Forelimb muscle (tissue), 1 donor: ENCODE data around the gene AUNIP. TPM values are rescaled to one million over a fixed set of nuclear protein-coding genes. Genes with fewer than 3 reads are reported as not detected.

Source experiments
- DNase-seq: peaks from one replicate; pipeline ENCODE4 v3.0.0-alpha.2; 2013; ENCODE audit warnings: low read depth
- polyA plus RNA-seq: library from polyadenylated mRNA; unstranded; fragments of 120-200 nt; gene quantifications from one replicate; pipeline ENCODE4 v1.2.1, GENCODE V29; 2013; ENCODE audit not compliant: insufficient read length

AUNIP gene
- polyA plus RNA-seq, 1 donor = 0.71 TPM

DNA sequence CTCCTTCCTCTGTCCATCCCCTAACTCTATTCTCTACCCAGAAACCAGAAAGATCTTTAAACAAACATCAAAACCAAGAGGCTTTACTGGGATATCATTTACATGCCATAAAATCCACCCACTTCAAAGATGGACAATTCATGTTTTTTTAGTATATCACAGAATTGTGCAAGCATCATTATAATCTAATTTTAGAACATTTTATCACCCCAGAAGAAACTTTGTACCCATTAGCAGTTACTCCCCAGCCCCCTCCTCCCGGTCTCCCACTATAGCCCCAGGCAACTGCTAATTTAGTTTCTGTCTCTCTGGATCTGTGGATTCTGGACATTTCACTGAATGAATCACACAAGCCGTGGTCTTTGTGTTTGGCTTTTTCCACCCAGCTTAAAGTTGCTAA lies 64.0 kb downstream of the AUNIP start:
- DNase-seq = no peak

DNA sequence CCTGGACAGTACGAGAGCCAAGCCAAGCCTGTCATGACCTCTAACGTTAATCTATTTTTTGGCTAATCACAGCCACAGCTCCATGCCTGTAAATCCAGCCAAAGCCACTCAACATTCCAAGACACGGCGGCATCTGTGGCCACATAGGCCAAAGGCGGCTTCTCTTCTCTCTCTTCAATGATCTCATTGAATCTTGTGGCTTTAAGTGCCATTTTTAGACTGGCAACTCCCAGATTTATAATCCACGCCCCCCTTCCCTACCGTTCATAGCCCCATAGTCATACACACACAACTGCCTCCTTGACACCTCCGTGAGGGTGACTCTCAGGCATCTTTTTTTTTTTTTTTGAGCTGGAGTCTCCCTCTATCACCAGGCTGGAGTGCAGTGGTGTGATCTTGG lies 64.9 kb downstream of the AUNIP start:
- no peak for DNase-seq

DNA sequence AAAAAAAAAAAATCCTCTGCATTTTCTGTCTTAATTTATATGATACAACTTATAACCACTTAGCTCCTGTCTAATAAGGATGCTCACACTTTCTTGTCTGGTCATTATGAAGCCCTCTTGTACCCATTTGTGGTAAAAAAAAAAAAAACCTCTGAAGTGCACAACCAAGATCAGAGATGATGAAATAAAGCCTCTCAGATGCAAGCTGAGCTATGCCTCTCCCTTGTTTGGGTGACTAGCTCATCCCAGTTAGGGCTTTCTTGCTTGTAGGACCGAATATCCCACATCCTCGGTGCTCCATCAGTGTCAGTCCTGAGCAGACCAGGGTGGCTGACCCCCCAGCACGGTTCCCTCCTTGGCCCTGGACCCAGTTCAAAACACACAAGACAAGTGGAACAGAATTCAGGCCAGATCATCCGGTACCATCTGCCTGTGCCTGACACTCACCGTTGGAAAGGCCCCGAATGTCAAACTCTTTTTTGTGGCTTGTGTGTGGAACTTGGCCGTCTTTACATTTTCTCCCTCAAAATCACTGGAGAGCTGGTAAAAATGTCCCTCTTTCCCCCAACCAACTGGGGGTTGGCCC lies 65.6 kb downstream of the AUNIP start:
- no peak for DNase-seq

DNA sequence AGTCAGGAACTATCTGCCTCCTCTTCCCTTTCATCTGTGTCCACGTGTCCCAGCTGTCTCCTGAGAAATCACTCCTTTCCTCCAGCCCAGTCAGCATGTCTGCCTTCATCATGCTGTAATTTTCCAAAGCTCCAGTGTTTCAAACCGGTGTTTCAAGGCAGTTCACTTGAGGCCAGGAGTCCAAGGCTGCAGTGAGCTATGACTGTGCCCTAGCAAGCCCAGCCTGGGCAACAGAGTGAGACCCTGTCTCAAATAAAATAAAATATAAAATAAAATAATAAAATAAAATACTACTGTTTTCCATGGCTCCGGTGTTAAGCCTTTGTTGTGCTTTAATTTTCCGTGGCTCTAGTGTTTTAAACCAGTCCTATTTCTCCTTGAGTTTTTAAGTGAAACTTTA lies 67.1 kb downstream of the AUNIP start:
- DNase-seq = no peak

DNA sequence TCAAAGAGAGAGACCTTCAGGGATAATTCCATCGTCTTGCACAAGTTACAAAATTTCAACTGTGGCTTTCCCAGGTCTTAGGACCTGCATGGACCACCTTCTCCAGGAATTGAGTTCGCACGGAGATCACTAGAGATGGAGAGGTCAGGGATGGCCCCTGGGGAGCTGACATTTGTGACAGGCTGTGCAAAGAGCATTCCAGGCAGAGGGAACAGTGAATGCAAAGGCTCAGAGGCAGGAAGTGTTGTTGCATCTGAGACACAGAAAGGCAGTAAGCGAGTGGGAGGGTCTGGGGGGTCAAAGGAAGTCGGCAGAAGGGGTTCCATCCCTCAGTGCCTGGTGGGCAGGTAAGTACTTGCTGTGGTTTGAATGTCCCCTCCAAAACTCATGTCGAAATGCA lies 68.8 kb downstream of the AUNIP start:
- no peak for DNase-seq

DNA sequence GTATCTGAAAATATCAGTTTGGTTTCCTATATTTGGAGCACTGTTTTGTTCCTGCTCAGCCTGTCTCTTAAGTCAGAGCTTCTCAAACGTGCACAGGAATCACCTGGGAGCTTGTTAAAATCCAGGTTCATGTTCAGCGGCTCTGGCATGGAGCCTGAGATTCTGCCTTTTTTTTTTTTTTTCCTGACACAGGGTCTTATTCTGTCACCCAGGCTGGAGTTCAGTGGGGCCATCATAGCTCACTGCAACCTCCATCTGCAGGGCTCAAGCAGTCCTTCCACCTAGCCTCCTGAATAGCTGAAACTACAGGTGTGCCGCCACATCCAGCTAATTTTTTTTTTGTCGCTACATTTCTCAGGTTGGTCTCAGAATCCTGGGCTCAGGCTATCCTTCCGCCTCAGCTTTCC lies 71.5 kb downstream of the AUNIP start:
- no peak for DNase-seq

DNA sequence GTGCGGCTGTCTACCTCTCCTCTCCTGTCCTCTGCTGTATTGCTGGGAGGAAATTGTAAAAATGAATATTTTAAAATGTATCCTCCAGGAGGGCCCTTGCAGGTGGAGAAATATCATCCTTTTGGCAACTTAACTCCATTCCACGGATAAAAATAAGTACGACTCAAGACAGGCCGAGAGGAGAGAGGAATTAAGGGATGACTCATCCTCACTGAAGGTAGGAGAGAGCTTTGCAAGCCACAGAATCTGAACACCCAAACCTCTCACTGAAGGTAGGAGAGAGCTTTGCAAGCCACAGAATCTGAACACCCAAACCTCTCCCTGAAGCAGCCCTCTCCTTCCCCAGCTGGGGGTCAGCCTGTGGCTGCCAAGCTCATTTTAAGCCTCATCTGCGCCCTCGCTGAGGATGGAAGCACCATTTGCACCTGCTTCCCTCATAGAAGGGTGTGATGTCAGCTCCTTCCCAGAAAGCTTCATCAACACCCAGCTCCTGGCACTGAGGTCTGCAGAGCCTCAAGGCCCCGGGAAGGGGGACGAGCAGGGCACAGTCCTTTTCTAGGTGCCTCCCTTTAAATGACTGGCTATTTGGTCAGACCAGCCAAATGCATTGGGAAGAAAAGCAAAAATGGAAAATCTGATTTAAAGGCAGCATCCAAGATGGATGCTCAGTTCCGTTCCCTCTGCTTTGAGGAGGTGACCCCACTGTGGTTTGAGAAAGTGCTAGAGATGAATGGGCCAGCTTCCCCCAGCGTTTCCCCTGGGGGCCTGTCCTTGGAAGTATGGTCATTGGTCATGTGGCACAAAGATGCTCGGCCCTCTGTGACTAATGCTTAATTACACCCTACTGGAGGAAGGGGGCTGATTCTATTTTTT lies 72.1 kb downstream of the AUNIP start:
- DNase-seq = no peak

DNA sequence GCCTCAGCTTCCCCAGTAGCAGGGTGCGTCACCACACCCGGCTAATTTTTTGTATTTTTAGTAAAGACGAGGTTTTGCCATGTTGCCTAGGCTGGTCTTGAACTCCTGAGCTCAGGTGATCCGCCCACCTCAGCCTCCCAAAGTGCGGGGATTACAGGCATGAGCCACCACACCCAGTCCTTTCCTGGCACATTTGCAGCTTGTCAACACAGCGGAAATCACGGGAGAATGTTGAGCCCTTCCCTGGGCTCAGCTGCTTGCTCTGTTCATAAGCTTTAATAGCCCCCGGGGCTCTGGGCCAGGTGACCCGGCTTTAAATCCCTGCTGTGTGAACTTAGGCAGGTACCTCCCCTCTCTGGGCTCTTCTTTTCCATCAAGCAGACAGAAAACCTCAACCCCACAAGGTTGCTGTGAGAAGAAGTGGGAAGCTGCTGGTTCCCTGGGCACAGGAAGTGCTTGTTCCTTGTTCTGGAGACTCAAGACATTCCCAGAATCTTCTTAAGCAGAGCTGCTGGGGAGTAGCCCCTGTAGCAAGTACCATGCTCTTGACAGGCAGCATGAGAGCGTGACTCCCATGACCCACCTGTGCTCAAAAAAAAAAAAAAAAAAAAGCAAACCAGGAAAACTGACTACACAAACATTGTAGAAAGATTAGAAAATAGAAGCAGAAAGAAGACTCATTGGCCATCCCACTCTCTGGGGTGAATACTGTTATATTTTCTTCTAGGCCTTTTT lies 73.8 kb downstream of the AUNIP start:
- DNase-seq = no peak

DNA sequence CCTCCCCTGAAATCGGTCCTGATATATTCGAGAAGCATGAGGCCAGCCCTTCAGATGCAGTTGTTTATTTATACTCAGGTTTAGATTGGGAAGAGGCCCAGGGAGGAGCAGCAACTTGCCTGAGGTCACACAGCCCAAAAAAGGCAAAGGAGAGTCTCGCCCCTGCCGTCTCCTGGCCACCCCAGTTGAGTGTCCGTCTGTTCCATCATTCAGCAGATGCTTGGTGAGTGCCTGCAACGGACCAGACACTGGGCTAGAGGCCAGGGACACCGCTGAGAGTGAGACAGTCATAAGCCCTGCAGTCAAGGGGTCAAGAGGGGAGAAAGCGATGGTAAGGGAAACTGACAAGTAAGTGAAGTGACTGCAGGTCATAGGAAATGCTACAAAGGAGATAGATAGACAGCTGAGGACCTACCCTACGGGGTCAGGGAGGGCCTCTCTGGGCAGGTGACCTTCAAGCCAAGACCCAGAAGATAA lies 74.6 kb downstream of the AUNIP start:
- no peak for DNase-seq

Other genes starting within 250 kb of the AUNIP start
- 9.6 TPM for gene MAN1C1, start 242.7 kb downstream of the AUNIP start, polyA plus RNA-seq
- 51.3 TPM for gene SELENON, start 59.3 kb downstream of the AUNIP start, polyA plus RNA-seq
- gene MTFR1L, start 39.5 kb downstream of the AUNIP start, polyA plus RNA-seq = 69.7 TPM
- gene PAQR7, start 16.3 kb upstream of the AUNIP start, polyA plus RNA-seq = 7.2 TPM
- gene STMN1, start 47.0 kb upstream of the AUNIP start, polyA plus RNA-seq = 436 TPM
- gene PAFAH2, start 138.6 kb upstream of the AUNIP start, polyA plus RNA-seq = 84.2 TPM
- 4.8 TPM for gene EXTL1, start 162.3 kb upstream of the AUNIP start, polyA plus RNA-seq
- gene SLC30A2, start 186.7 kb upstream of the AUNIP start, polyA plus RNA-seq = 1.00 TPM
- 47.4 TPM for gene TRIM63, start 208.2 kb upstream of the AUNIP start, polyA plus RNA-seq